Stomach (tissue), 9 donors: ENCODE measurements around the gene DIMT1. TPM values are rescaled to one million over a fixed set of nuclear protein-coding genes. Genes with fewer than 3 reads are reported as not detected.

ENCODE experiments used
- DNase-seq, 2 donors: peaks; one replicate each; pipeline versions ENCODE4 v3.0.0 to v3.0.0-alpha.2; 2013 to 2019
- H3K27ac ChIP-seq, 5 donors: fragments of 200-600 bp in 4 of 5; sonication (generic) in 4 of 5; one replicate each; pipeline ENCODE4 v1.5.1; 2013 to 2019; ENCODE audit warnings: mild to moderate bottlenecking in 1 of 5, moderate library complexity in 1 of 5
- H3K27me3 ChIP-seq, 3 donors: fragments of 200-600 bp; sonication (generic); one replicate each; pipeline ENCODE4 v1.5.1; 2017 to 2019; ENCODE audit warnings: mixed run types in 1 of 3
- H3K36me3 ChIP-seq, 4 donors: fragments of 200-600 bp; sonication (generic); 1 replicate in 3 of 4; 2 replicates in 1 of 4; pipeline ENCODE4 v1.5.1; 2016 to 2019
- H3K4me1 ChIP-seq, 4 donors: fragments of 200-600 bp; sonication (generic); one replicate each; pipeline ENCODE4 v1.5.1; 2016 to 2019
- H3K4me3 ChIP-seq, 4 donors: fragments of 200-600 bp; sonication (generic) in 3 of 4; one replicate each; pipeline ENCODE4 v1.5.1; 2016 to 2019; ENCODE audit warnings: mild to moderate bottlenecking in 1 of 4
- H3K9me3 ChIP-seq, 4 donors: fragments of 200-600 bp; sonication (generic); one replicate each; pipeline ENCODE4 v1.5.1; 2016 to 2019
- CTCF ChIP-seq, 7 experiments: fragments of 450-650 bp in 4 of 7; fragments of 200-600 bp in 3 of 7; sonication (generic) in 3 of 7; IDR thresholded peaks; one replicate each; pipeline ENCODE4 v1.5.1; 2016 to 2019; ENCODE audit warnings: antibody characterized with exemption in 7 of 7, control low read depth in 2 of 7, mild to moderate bottlenecking in 1 of 7
- EP300 ChIP-seq: sonication (generic); formaldehyde crosslinking; IDR thresholded peaks from one replicate; pipeline ENCODE4 v1.6.1; 2017; ENCODE audit warnings: antibody characterized with exemption
- POLR2A ChIP-seq, 4 donors: fragments of 450-650 bp; IDR thresholded peaks; one replicate each; pipeline ENCODE4 v1.6.1; 2016; ENCODE audit warnings: antibody characterized with exemption in 4 of 4, control low read depth in 2 of 4, mild to moderate bottlenecking in 1 of 4, moderate library complexity in 1 of 4
- POLR2AphosphoS5 ChIP-seq, 3 donors: sonication (generic); formaldehyde crosslinking; IDR thresholded peaks; one replicate each; pipeline ENCODE4 v1.6.1; 2016; ENCODE audit warnings: antibody characterized with exemption in 3 of 3
- WGBS, 5 donors: extraction: QIAGEN DNeasy Blood & Tissue Kit in 3 of 5; methylation state at CpG; one replicate each; pipeline versions ENCODE4 v1.1.5 to v1.1.7; 2013 to 2018; 5-methylcytosine and 5-hydroxymethylcytosine counted together
- intact Hi-C: fragments of 100-400 bp; cut with DNase I; formaldehyde crosslinking; loops from one replicate; pipeline ENCODE4 v1.15.1; 2023; ENCODE audit warnings: low total_unique reads
- polyA plus RNA-seq, 3 donors: library from polyadenylated mRNA; stranded (reverse); fragments of 200-250 nt; gene quantifications; one replicate each; pipeline ENCODE4 v1.2.3, GENCODE V29; 2013
- total RNA-seq, 5 donors: library from RNA; depleted of rRNA; stranded (reverse); fragments of >200 nt; gene quantifications; one replicate each; pipeline versions ENCODE4 v1.1.0 to v1.2.3, GENCODE V29; 2014 to 2016
- donor health status: healthy with polysubstance abuse.
- donor health status: Bipolar disorder and iron deficiency.
- donor health status: healthy.

The DIMT1 gene
- total and polyA plus RNA-seq, 8 donors = 2.0 to 19.1 (median 12.5) TPM

DNA sequence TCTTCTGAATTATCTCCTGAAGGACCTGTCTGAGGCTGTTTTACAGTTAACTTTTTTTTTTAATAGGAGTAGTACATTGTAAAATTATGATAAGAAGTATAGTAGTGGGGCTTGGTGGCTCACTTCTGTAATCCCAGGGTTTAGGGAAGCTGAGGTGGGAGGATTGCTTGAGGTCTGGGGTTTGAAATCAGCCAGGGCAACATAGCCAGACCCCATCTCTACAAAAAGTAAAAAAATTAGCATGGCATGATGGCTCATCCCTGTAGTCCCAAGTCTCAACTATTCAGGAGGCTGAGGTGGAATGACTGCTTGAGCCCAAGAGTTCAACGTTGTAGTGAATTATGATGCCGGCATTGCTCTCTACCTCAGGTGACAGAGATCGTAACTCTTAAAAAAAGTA, 15.9 kb upstream of the DIMT1 start:
- intact Hi-C loops = no loop called here
- no peaks in the 10 kb centered on the region for H3K9me3 ChIP-seq
- no peak overlapping the region for H3K27ac ChIP-seq
- no peak overlapping the region for H3K4me3 ChIP-seq
- H3K4me1 ChIP-seq = peaks cover 0 to 16% (median 8%) of the 10 kb centered on the region in 4 donors
- TF ChIP-seq POLR2AphosphoS5 (IDR thresholded peaks at IDR 0.05) (no peak), EP300 (no peak), CTCF (IDR thresholded peaks at IDR 0.05) (no peak), POLR2A (IDR thresholded peaks at IDR 0.05) (no peak)
- DNase-seq = no peak
- no peaks in the 10 kb centered on the region for H3K27me3 ChIP-seq
- peaks cover 0 to 7% (median 3%) of the 10 kb centered on the region in 4 donors for H3K36me3 ChIP-seq
- WGBS, 5 donors = 95 to 100% (median 97%) methylated on average over 3 of the region's 3 CpGs

DNA sequence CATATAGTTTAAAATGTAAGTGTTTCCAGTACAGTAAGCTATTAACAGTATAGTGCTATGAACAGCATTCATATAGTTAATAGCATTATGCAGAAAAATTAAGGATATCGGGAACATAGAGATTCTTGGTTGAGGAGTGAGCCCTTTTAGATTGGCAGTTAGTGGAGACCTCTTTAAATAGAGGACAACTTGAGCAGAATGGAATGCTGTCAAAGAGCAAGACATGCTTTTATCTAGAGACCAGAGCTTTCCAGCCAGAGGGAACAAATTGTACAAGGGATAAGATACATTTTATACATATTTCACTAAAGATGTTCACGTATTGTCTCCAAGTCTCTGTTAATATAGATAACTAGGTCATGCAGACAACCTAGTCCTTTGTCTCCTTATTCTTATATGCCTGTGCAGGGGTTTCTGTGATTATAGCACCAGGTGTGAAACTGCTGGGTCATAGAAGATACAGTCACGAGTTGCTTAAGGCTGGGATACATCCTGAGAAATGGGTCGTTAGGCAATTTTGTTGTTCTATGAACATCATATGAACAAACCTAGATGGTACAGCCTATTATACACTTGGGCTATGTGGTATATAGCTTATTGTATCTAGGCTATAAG, 14.9 kb upstream of the DIMT1 start:
- H3K27me3 ChIP-seq = no peaks in the 10 kb centered on the region
- peaks cover 0 to 7% (median 3%) of the 10 kb centered on the region in 4 donors for H3K36me3 ChIP-seq
- TF ChIP-seq CTCF (IDR thresholded peaks at IDR 0.05) = no peak
- TF ChIP-seq POLR2AphosphoS5 (IDR thresholded peaks at IDR 0.05) = no peak
- TF ChIP-seq EP300 = no peak
- TF ChIP-seq POLR2A (IDR thresholded peaks at IDR 0.05) = no peak
- peaks cover 0 to 26% (median 17%) of the 10 kb centered on the region in 4 donors for H3K4me1 ChIP-seq
- H3K4me3 ChIP-seq = no peak overlapping the region
- WGBS, 5 donors = 85 to 95% (median 90%) methylated on average over 4 of the region's 4 CpGs
- no peak for DNase-seq
- H3K27ac ChIP-seq = no peak overlapping the region
- intact Hi-C loops = no loop called here
- no peaks in the 10 kb centered on the region for H3K9me3 ChIP-seq

GRCh38 chr5:62413711-62414110, 10.0 kb upstream of the DIMT1 start:
- no peaks in the 10 kb centered on the region for H3K27me3 ChIP-seq
- intact Hi-C loops = no loop called here
- DNase-seq = no peak
- H3K36me3 ChIP-seq = peaks cover 0 to 7% (median 3%) of the 10 kb centered on the region in 4 donors
- H3K4me3 ChIP-seq = peak overlapping the region; percentile 77 to 100 (median 98)
- no peak overlapping the region for H3K27ac ChIP-seq
- WGBS, 5 donors = 47 to 64% (median 53%) methylated on average over 3 of the region's 3 CpGs
- TF ChIP-seq POLR2A (IDR thresholded peaks at IDR 0.05) = no peak
- TF ChIP-seq CTCF (IDR thresholded peaks at IDR 0.05) = no peak
- no peak for TF ChIP-seq EP300
- no peak for TF ChIP-seq POLR2AphosphoS5 (IDR thresholded peaks at IDR 0.05)
- peaks cover 0 to 29% (median 24%) of the 10 kb centered on the region in 4 donors for H3K4me1 ChIP-seq
- H3K9me3 ChIP-seq = no peaks in the 10 kb centered on the region

DNA sequence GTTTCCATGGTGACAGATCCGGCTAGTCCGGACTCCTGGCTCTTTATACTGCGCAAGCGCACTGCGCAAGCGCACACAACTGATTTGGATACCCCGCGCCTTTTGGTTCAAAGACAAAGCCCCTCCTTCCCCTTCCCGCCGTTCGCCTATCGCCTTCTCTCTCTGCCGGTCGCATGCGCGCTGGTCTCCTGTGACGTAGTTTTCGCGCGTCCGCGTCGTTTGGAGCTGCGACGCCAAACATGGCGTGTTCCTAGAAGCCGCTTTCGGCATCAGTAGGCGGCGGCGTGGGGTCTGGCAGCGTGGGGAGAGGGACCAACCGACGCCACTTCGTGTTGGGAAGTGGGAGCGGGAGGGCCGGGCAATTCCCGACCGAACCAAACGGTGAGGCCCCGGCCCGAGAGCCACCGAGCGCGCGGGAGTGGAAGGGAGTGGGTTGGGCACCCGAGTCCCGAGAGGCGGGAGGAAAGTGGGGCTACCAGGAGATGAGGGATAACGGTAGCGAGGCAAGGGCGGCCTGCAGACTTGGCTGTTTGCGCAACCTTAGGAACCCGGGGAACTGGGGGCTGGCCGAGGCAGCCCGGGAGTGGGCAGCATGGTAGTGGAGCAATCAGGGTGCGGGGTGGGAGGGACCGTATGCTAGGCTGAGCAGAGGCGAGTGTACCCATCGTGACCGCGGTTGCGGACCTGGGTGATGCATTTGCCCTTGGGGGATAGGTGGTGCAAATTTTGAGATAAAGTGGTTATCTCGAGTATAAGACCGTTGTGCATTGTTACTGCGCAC, 9.0 kb upstream of the DIMT1 start, which contains the start of gene IPO11:
TSS of gene IPO11 (plus strand) at position 215 of the 781 bp plus-strand sequence. CDS start 24,517 bp downstream, outside the sequence.
- peak; percentile 98 to 100 for DNase-seq
- H3K36me3 ChIP-seq = no peaks in the 10 kb centered on the region
- intact Hi-C loops = no loop called here
- no peaks in the 10 kb centered on the region for H3K27me3 ChIP-seq
- H3K4me3 ChIP-seq = peak within 1 kb of the TSS; percentile 77 to 100 (median 98)
- 0 to 1% (median 1%) methylated on average over 66 of the region's 66 CpGs for WGBS, 5 donors
- H3K9me3 ChIP-seq = no peaks in the 10 kb centered on the region
- peak within 1 kb of the TSS; percentile 46 to 86 (median 80) for H3K27ac ChIP-seq
- TF ChIP-seq POLR2A (IDR thresholded peaks at IDR 0.05) = peak in 2 of 4 donors; percentile 31 to 52
- TF ChIP-seq POLR2AphosphoS5 (IDR thresholded peaks at IDR 0.05) = peak; percentile 92 to 99 (median 97)
- TF ChIP-seq CTCF (IDR thresholded peaks at IDR 0.05) = no peak
- peaks cover 0 to 29% (median 24%) of the 10 kb centered on the region in 4 donors for H3K4me1 ChIP-seq
